ENCODE data around the gene SLC28A3. TPM values are rescaled to one million over a fixed set of nuclear protein-coding genes. Genes with fewer than 3 reads are reported as not detected.

Gene SLC28A3
- total RNA-seq, 1 donor from 2014 or later = not detected

GRCh38 chr9:84239343-84239742 is 101.2 kb downstream of the SLC28A3 start:
- no peak for DNase-seq

GRCh38 chr9:84238652-84239051 is 101.9 kb downstream of the SLC28A3 start:
- DNase-seq = no peak

DNA sequence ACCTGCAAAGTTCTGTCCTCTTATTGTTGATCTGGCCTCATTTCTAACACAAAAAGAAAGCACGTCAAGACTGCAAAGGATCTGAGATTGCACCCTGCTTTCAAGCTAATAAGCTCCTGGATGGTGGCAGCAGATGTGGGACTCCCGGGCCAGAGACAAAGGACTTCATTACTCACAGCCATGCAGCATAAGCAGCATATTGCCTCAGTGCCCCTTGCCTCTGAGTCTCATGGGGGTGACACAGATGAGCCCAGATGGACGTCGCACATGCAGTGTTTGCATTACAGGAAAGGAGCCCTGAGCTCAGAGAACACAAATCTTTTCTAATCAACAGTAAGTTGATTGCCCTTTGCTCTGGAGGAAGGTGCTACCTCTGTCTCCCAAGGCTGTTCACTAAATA is 105.0 kb downstream of the SLC28A3 start:
- DNase-seq = no peak

DNA sequence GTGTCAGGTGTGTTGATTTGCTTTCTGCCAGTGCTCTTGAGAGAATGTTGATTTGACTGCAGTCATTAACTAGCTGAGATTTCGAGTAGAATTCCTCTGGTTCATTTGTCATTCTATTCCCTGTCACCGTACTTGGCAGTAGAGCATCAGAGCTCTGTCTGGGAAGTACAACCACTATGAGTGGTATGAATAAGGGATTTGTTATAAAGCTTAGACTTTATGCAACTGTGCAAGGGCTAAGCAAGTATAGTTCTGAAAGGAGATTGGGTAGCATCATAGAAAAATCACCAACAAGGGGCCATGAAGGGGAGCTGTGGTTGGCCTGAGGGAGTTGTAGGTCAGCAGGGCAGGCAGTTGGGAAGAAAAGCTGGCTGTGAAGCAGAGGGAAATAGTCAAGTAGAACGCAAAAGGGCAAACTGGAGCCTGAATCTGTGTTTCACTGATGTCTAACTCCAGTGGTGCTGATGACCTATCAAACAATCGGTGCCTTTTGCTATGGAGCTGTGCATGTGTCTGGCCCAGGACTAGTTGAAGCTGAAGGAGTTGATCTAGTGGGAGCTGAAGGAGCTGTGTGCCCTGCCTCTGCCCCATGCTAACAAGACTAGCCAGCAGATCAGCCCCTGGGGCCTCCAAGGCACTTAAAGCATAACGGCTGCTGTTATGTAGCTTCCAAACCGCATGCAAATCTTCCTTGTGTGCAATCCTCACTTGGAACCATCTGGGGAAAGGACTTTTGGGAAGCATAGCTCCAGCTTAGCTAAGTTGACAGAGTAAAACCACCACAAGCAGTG is 110.0 kb downstream of the SLC28A3 start:
- DNase-seq = no peak

DNA sequence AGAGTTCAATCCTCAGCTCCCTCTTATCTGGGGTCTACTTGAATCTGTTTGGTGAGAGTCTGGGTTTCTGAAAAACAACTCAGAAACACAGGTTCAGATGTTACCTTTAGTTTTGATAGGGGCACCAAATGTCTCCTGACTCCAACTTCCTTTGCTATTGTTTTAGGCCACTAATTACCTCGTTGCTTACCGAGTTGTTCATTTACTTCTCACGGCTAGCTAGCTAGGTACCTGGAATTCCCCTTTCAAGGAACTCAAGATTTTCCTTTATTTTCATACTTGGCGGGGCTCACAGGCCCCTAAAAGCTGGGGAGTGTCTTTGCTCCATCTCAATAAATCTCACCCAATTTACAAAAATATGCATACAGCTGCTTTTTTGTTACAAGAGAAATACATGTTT is 111.4 kb downstream of the SLC28A3 start:
- DNase-seq = no peak

- DNase-seq = no peak
Measured at GRCh38 chr9:84228130-84228720, 112.3 kb downstream of the SLC28A3 start.

- no peak for DNase-seq
Measured at GRCh38 chr9:84226126-84226525, 114.4 kb downstream of the SLC28A3 start.

All from occipital lobe (tissue), 2 donors.